D341Med (cell line): ENCODE results near the gene CDK5RAP1.
A peak's percentile ranks its signal among the peaks of the same experiment; 100 is the strongest.
"Not testable (repeated sequence)": the region's sequence is repeated elsewhere in the genome, so short reads cannot be mapped to it uniquely, and the experiment has no call there.

Source experiments
- DNase-seq: peaks from one replicate; pipeline ENCODE4 v3.0.0; 2012; ENCODE audit warnings: low spot score

Gene CDK5RAP1

GRCh38 chr20:33419140-33419974, 18.0 kb upstream of the CDK5RAP1 start:
- DNase-seq, result no peak

GRCh38 chr20:33418033-33418432, 16.7 kb upstream of the CDK5RAP1 start:
- DNase-seq, result no peak

GRCh38 chr20:33415948-33416347, 14.6 kb upstream of the CDK5RAP1 start:
- peak; percentile 75 for DNase-seq

GRCh38 chr20:33412484-33412838, 11.1 kb upstream of the CDK5RAP1 start:
- no peak for DNase-seq

- DNase-seq, result no peak
Measured at GRCh38 chr20:33411711-33412483, 10.6 kb upstream of the CDK5RAP1 start.

- DNase-seq, result peak; percentile 43
Measured at GRCh38 chr20:33411242-33411641, 9.9 kb upstream of the CDK5RAP1 start.

- DNase-seq, result no peak
Measured at GRCh38 chr20:33410081-33410742, 8.9 kb upstream of the CDK5RAP1 start.

GRCh38 chr20:33408716-33409654, 7.7 kb upstream of the CDK5RAP1 start:
- no peak for DNase-seq

GRCh38 chr20:33408313-33408712, 7.0 kb upstream of the CDK5RAP1 start:
- DNase-seq, result no peak

GRCh38 chr20:33407796-33408195, 6.5 kb upstream of the CDK5RAP1 start:
- DNase-seq, result no peak

GRCh38 chr20:33407251-33407650, 5.9 kb upstream of the CDK5RAP1 start:
- DNase-seq, result no peak

- DNase-seq, result no peak
Measured at GRCh38 chr20:33404281-33404680, 3.0 kb upstream of the CDK5RAP1 start.

GRCh38 chr20:33401921-33402369, 626 bp upstream of the CDK5RAP1 start:
- DNase-seq, result no peak

- DNase-seq, result peak; percentile 46
Measured at GRCh38 chr20:33400812-33401183, 521 bp downstream of the CDK5RAP1 start.

GRCh38 chr20:33399924-33400323, 1.4 kb downstream of the CDK5RAP1 start:
- DNase-seq, result no peak

- DNase-seq, result no peak
Measured at GRCh38 chr20:33394718-33395117, 6.6 kb downstream of the CDK5RAP1 start.

GRCh38 chr20:33393609-33394008, 7.7 kb downstream of the CDK5RAP1 start:
- DNase-seq, result no peak

GRCh38 chr20:33391722-33392415, 9.4 kb downstream of the CDK5RAP1 start:
- peak; percentile 87 for DNase-seq

GRCh38 chr20:33389326-33389725, 12.0 kb downstream of the CDK5RAP1 start:
- DNase-seq, result not testable (repeated sequence)

- DNase-seq, result no peak
Measured at GRCh38 chr20:33388268-33388667, 13.1 kb downstream of the CDK5RAP1 start.

GRCh38 chr20:33387177-33387576, 14.1 kb downstream of the CDK5RAP1 start:
- DNase-seq, result no peak
